AG08396 (cell line): Measurements from ENCODE around the gene PTPN9.
"Not testable (repeated sequence)": the region's sequence is repeated elsewhere in the genome, so short reads cannot be mapped to it uniquely, and the experiment has no call there.

Experiments used
- DNase-seq: peaks from one replicate; pipeline ENCODE4 v3.0.0; 2012; ENCODE audit warnings: low spot score, mixed read lengths

PTPN9 gene

GRCh38 chr15:75582943-75583342 is 3.8 kb upstream of the PTPN9 start:
- DNase-seq, result not testable (repeated sequence)

GRCh38 chr15:75578173-75578947 is 755 bp downstream of the PTPN9 start:
- peak; percentile 68 for DNase-seq

GRCh38 chr15:75577401-75578172 is 1.5 kb downstream of the PTPN9 start:
- DNase-seq, result no peak

- DNase-seq, result no peak
These were observed 5.3 kb downstream of the PTPN9 start for GRCh38 chr15:75573648-75574384.

- DNase-seq, result no peak
These were observed 8.8 kb downstream of the PTPN9 start for GRCh38 chr15:75570126-75570845.

GRCh38 chr15:75565062-75565970 is 13.8 kb downstream of the PTPN9 start:
- DNase-seq, result peak; percentile 47

- DNase-seq, result no peak
These were observed 17.2 kb downstream of the PTPN9 start for GRCh38 chr15:75561888-75562287.

GRCh38 chr15:75559360-75559759 is 19.8 kb downstream of the PTPN9 start:
- DNase-seq, result not testable (repeated sequence)

- DNase-seq, result not testable (repeated sequence)
These were observed 20.2 kb downstream of the PTPN9 start for GRCh38 chr15:75558955-75559354.

GRCh38 chr15:75554717-75555116 is 24.4 kb downstream of the PTPN9 start:
- DNase-seq, result peak; percentile 34

- DNase-seq, result no peak
These were observed 25.5 kb downstream of the PTPN9 start for GRCh38 chr15:75553659-75554058.

- no peak for DNase-seq
These were observed 28.0 kb downstream of the PTPN9 start for GRCh38 chr15:75551091-75551490.

- DNase-seq, result no peak
These were observed 34.1 kb downstream of the PTPN9 start for GRCh38 chr15:75545064-75545463.

GRCh38 chr15:75544359-75544758 is 34.8 kb downstream of the PTPN9 start:
- no peak for DNase-seq

GRCh38 chr15:75542949-75543545 is 36.1 kb downstream of the PTPN9 start:
- not testable (repeated sequence) for DNase-seq

- DNase-seq, result no peak
These were observed 36.7 kb downstream of the PTPN9 start for GRCh38 chr15:75542386-75542797.

GRCh38 chr15:75538376-75538775 is 40.7 kb downstream of the PTPN9 start:
- no peak for DNase-seq

- no peak for DNase-seq
These were observed 45.2 kb downstream of the PTPN9 start for GRCh38 chr15:75533945-75534344.

- peak; percentile 59 for DNase-seq
These were observed 46.5 kb downstream of the PTPN9 start for GRCh38 chr15:75532413-75533250.
